ENCODE results near the gene GBF1. TPM values are rescaled to one million over a fixed set of nuclear protein-coding genes. Genes with fewer than 3 reads are reported as not detected.

GBF1 gene
- polyA plus RNA-seq, 1 donor from 2014 or later: 14.9 TPM

DNA sequence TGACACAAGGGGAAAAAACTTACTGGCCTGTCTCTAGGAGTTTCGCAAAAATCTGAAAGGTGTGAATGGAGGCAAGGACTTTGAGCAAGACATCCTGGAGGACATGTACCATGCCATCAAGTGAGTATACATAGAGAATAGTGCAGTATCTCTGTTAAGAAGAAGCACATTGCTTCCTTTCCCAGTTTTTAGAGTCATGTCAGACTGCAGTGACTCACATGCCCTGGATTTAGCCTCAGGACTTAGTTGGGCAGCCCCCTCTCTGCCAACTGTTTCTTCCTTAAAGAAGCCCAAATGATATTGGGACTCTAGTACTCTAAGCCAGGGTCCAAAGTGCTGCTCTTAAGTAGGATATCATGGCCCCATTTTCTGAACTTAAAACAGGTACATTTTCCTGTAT is 122.1 kb downstream of the GBF1 start:
- Histone ChIP-seq H3K36me3 (ENCODE audit: insufficient read depth, low read length) (peaks cover 20% of the 10 kb centered on the region), H3K9me3 (ENCODE audit: low read length) (no peaks in the 10 kb centered on the region), H3K9me2 (ENCODE audit: insufficient read depth, low read length) (no peaks in the 10 kb centered on the region), H3K27ac (ENCODE audit: low read length) (no peak overlapping the region), H2AFZ (ENCODE audit: low read depth, low read length) (no peak overlapping the region), H3K27me3 (ENCODE audit: insufficient read depth, low read depth, low read length) (no peaks in the 10 kb centered on the region), H3K9ac (ENCODE audit: low read length) (no peak overlapping the region), H4K20me1 (ENCODE audit: insufficient read depth) (no peaks in the 10 kb centered on the region), H3K4me2 (ENCODE audit: low read length) (no peak overlapping the region), H3K79me2 (replicated peaks; ENCODE audit: insufficient read depth, low read length) (no peaks in the 10 kb centered on the region), H3K4me3 (ENCODE audit: low read length) (no peak overlapping the region), H3F3A (ENCODE audit: insufficient read depth, low read length, poor library complexity, severe bottlenecking) (no peaks in the 10 kb centered on the region)
- TF ChIP-seq EP300 (conservative IDR thresholded peaks at IDR 0.05; ENCODE audit: poor library complexity, severe bottlenecking) (no peak), EZH2 (IDR thresholded peaks at IDR 0.05; ENCODE audit: borderline replicate concordance, insufficient read depth, low read length, poor library complexity, severe bottlenecking) (no peak), SMC3 (conservative IDR thresholded peaks at IDR 0.05; ENCODE audit: poor library complexity) (no peak), TAF1 (IDR thresholded peaks at IDR 0.05; ENCODE audit: low read depth) (no peak), RAD21 (conservative IDR thresholded peaks at IDR 0.05) (no peak), POLR2AphosphoS5 (IDR thresholded peaks at IDR 0.05) (no peak), MXI1 (conservative IDR thresholded peaks at IDR 0.05; ENCODE audit: poor library complexity, severe bottlenecking) (no peak)
- TF ChIP-seq, protein P1, sequence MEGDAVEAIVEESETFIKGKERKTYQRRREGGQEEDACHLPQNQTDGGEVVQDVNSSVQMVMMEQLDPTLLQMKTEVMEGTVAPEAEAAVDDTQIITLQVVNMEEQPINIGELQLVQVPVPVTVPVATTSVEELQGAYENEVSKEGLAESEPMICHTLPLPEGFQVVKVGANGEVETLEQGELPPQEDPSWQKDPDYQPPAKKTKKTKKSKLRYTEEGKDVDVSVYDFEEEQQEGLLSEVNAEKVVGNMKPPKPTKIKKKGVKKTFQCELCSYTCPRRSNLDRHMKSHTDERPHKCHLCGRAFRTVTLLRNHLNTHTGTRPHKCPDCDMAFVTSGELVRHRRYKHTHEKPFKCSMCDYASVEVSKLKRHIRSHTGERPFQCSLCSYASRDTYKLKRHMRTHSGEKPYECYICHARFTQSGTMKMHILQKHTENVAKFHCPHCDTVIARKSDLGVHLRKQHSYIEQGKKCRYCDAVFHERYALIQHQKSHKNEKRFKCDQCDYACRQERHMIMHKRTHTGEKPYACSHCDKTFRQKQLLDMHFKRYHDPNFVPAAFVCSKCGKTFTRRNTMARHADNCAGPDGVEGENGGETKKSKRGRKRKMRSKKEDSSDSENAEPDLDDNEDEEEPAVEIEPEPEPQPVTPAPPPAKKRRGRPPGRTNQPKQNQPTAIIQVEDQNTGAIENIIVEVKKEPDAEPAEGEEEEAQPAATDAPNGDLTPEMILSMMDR (IDR thresholded peaks at IDR 0.05; ENCODE audit: poor library complexity, severe bottlenecking): no peak
- TF ChIP-seq, protein P2, sequence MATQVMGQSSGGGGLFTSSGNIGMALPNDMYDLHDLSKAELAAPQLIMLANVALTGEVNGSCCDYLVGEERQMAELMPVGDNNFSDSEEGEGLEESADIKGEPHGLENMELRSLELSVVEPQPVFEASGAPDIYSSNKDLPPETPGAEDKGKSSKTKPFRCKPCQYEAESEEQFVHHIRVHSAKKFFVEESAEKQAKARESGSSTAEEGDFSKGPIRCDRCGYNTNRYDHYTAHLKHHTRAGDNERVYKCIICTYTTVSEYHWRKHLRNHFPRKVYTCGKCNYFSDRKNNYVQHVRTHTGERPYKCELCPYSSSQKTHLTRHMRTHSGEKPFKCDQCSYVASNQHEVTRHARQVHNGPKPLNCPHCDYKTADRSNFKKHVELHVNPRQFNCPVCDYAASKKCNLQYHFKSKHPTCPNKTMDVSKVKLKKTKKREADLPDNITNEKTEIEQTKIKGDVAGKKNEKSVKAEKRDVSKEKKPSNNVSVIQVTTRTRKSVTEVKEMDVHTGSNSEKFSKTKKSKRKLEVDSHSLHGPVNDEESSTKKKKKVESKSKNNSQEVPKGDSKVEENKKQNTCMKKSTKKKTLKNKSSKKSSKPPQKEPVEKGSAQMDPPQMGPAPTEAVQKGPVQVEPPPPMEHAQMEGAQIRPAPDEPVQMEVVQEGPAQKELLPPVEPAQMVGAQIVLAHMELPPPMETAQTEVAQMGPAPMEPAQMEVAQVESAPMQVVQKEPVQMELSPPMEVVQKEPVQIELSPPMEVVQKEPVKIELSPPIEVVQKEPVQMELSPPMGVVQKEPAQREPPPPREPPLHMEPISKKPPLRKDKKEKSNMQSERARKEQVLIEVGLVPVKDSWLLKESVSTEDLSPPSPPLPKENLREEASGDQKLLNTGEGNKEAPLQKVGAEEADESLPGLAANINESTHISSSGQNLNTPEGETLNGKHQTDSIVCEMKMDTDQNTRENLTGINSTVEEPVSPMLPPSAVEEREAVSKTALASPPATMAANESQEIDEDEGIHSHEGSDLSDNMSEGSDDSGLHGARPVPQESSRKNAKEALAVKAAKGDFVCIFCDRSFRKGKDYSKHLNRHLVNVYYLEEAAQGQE (IDR thresholded peaks at IDR 0.05; ENCODE audit: borderline replicate concordance): no peak

DNA sequence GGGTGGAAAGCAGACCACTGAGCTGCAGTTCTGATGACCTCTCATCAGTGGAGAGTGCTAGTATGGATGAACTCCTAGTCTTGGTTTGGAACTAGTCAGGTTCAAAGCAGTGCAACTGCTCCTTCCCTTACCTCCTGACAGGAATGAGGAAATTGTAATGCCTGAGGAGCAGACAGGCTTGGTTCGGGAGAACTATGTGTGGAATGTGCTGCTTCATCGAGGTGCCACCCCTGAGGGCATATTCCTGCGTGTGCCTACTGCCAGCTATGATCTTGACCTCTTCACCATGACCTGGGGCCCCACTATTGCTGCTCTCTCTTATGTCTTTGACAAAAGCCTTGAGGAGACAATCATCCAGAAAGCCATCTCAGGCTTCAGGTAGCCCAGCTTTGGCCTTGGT is 122.7 kb downstream of the GBF1 start:
- no peak overlapping the region for H3K9ac ChIP-seq (ENCODE audit: low read length)
- no peaks in the 10 kb centered on the region for H4K20me1 ChIP-seq (ENCODE audit: insufficient read depth)
- H3K27me3 ChIP-seq (ENCODE audit: insufficient read depth, low read depth, low read length): no peaks in the 10 kb centered on the region
- H3K4me2 ChIP-seq (ENCODE audit: low read length): no peak overlapping the region
- H2AFZ ChIP-seq (ENCODE audit: low read depth, low read length): no peak overlapping the region
- no peaks in the 10 kb centered on the region for H3F3A ChIP-seq (ENCODE audit: insufficient read depth, low read length, poor library complexity, severe bottlenecking)
- no peaks in the 10 kb centered on the region for H3K9me2 ChIP-seq (ENCODE audit: insufficient read depth, low read length)
- no peaks in the 10 kb centered on the region for H3K9me3 ChIP-seq (ENCODE audit: low read length)
- no peaks in the 10 kb centered on the region for H3K79me2 ChIP-seq (replicated peaks; ENCODE audit: insufficient read depth, low read length)
- peaks cover 20% of the 10 kb centered on the region for H3K36me3 ChIP-seq (ENCODE audit: insufficient read depth, low read length)
- TF ChIP-seq SMC3 (conservative IDR thresholded peaks at IDR 0.05; ENCODE audit: poor library complexity) (no peak), TAF1 (IDR thresholded peaks at IDR 0.05; ENCODE audit: low read depth) (no peak), EZH2 (IDR thresholded peaks at IDR 0.05; ENCODE audit: borderline replicate concordance, insufficient read depth, low read length, poor library complexity, severe bottlenecking) (no peak), MXI1 (conservative IDR thresholded peaks at IDR 0.05; ENCODE audit: poor library complexity, severe bottlenecking) (no peak), POLR2AphosphoS5 (IDR thresholded peaks at IDR 0.05) (no peak), RAD21 (conservative IDR thresholded peaks at IDR 0.05) (no peak), EP300 (conservative IDR thresholded peaks at IDR 0.05; ENCODE audit: poor library complexity, severe bottlenecking) (no peak)
- TF ChIP-seq, protein P1 (IDR thresholded peaks at IDR 0.05; ENCODE audit: poor library complexity, severe bottlenecking): no peak
- TF ChIP-seq, protein P2 (IDR thresholded peaks at IDR 0.05; ENCODE audit: borderline replicate concordance): no peak
- H3K27ac ChIP-seq (ENCODE audit: low read length): no peak overlapping the region
- H3K4me3 ChIP-seq (ENCODE audit: low read length): no peak overlapping the region

Data from neural cell (in vitro differentiated cells).